K562 treated with DMSO at 1 percent for 48 hours (cell line): ENCODE results near the gene BHLHA15. TPM values are rescaled to one million over a fixed set of nuclear protein-coding genes. Genes with fewer than 3 reads are reported as not detected.

Source experiments
- total RNA-seq: library from RNA; unstranded; fragments of 300-600 nt; gene quantifications from 2 replicates; pipeline ENCODE4 v1.2.3, GENCODE V29; 2022; ENCODE audit warnings: low replicate concordance; ENCODE audit errors: extremely low read depth

BHLHA15 gene
- not detected in 2 replicates for total RNA-seq

DNA sequence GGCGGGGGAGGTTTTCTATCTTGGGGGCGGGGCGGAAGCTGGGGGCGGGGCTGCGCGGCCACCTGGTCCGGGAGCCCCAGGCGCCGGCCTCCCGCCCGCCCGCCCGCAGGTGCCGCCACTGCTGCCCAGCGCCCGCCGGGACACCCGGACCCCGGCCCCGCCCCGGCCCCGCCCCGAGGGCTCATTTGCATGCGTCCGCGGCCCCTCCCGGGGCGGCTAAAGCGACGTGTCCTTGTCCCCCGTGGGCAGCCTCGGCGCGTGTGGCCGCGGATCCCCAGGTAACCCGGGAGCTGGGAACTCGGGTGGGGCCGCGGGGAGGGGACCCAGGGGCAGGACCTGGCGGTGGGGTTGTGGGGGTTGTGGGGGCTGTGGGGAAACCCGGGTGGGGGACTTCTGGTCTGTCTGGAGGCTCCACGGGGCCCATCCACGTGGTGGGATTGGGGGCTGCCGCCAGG lies at the start of gene BHLHA15:
BHLHA15 (plus strand) TSS at position 219 of the 455 bp plus-strand sequence. CDS start 871 bp downstream, outside the sequence.

DNA sequence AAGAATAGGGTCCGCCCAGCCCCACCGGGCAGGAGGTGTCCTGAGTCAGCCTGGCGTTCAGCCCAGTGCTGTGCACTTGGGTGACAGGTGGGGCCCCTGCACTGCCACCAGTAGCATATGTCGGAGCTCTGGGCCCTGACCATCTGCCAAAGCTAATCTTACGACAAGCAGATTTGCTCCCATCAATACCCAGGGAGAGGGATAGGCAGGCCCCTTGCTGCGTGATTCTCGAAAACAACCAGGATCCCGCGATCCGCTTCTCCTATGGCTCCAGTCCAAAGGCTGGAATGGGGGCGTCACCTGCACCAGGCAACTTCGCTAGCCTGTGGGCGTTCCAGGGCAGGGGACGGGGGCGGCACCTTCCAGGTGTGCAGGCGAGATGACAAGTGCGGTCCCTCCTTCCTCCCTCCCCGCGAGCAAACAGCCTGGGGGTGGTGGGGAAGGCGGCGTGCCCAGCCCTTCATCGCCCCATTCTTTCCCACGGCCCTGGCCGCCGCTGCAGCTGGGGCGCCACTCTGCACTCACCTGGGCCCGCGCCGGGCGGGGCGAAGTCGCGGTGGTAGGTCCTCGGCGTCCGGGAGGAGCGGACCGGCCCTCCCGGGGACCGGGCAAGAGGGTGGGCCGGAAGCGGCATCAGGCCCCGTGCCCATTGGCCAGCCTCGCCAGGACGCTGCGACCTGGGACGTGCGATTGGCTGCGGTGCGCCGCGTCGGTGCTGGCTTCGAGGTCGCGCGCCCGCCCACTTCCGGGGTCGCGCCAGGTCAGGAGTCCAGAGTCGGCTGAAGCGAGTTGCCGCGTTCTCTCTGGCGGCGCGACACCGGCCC lies 40.6 kb downstream of the BHLHA15 start, which contains the start of gene TECPR1:
TECPR1 (minus strand) TSS at position 632 of the 824 bp plus-strand sequence. CDS start 6,086 bp downstream, outside the sequence.

Other genes with a start within 250 kb of the BHLHA15 start
- gene OCM2, start 221.2 kb upstream of the BHLHA15 start, total RNA-seq: not detected in 2 replicates
- not detected in 2 replicates for gene LMTK2, start 104.6 kb upstream of the BHLHA15 start, total RNA-seq
- gene TECPR1, start 40.8 kb downstream of the BHLHA15 start, total RNA-seq: not detected in 2 replicates
- gene BRI3, start 70.2 kb downstream of the BHLHA15 start, total RNA-seq: not detected in 2 replicates
- gene BAIAP2L1, start 189.7 kb downstream of the BHLHA15 start, total RNA-seq: not detected in 2 replicates